Measurements from ENCODE around the gene HMGCR.

Gene HMGCR

GRCh38 chr5:75387806-75388205 lies 50.8 kb downstream of the HMGCR start:
- TF ChIP-seq POLR2A (IDR thresholded peaks at IDR 0.05; ENCODE audit: low read depth, low read length): no peak
- FAIRE-seq: no peak
- DNase-seq (ENCODE audit: insufficient read length, low spot score): no peak

DNA sequence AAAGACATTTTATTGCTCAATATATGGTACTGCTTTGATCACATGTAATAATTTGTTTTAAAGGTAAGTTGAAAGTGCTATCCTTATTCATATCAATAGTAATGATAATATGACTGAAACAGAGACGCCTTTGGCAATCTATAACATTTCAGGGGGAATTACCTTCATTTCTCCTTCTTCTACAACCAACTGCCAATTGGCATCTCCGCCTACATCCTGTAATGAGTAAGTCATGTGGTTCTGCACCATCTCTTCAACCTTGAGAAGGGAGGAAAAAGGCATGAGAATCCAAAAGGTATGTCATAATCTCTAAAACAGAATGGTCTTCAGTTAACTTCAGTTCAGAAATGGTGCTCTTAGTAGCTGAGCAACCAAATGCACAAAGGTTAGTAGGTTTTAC lies 52.4 kb downstream of the HMGCR start:
- TF ChIP-seq POLR2A (IDR thresholded peaks at IDR 0.05; ENCODE audit: low read depth, low read length): no peak
- no peak for FAIRE-seq
- DNase-seq (ENCODE audit: insufficient read length, low spot score): no peak

DNA sequence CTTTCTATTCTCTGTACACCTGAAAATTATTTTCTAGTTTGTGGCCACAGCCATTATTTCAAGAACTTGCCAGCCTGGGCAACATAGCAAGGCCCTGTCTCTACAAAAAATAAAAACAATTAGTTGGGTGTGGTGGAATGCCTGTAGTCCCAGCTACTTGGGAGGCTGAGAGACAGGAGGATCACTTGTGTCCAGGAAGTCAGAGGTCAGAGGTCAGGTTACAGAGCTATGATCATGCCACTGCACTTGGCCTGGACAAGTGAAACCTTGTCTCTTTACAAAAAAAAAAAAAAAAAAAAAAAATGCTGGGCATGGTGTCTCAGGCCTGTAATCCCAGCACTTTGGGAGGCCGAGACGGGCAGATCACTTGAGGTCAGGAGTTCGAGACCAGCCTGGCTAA lies 58.3 kb downstream of the HMGCR start:
- DNase-seq (ENCODE audit: insufficient read length, low spot score) (no peak), FAIRE-seq (no peak)
- no peak for TF ChIP-seq POLR2A (IDR thresholded peaks at IDR 0.05; ENCODE audit: low read depth, low read length)

DNA sequence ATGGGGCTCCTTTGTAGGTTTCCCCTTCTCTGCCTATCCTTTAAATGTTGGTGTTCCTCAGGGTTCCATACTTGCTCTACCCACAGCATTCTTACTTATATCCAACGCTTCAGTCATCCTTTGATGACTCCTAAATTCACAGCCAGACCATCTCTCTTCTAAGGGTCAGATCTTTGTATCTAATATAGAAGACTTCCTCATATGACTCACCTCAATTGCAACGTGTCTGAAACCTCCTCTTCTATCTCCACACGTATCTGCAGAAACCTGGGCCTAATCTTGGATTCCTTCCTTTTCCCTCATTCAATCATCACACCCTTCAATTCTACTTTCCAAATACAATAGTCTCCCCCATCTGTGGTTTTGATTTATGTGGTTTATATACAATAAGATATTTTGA lies 68.3 kb downstream of the HMGCR start:
- no peak for TF ChIP-seq POLR2A (IDR thresholded peaks at IDR 0.05; ENCODE audit: low read depth, low read length)
- FAIRE-seq: no peak
- DNase-seq (ENCODE audit: insufficient read length, low spot score): no peak
